H1 (cell line): ENCODE results near the gene IRF8. TPM values are rescaled to one million over a fixed set of nuclear protein-coding genes. Genes with fewer than 3 reads are reported as not detected.

Experiments
- CTCF ChIA-PET: fragments of 300-600 bp; sonication (Branson Sonifier 250); formaldehyde crosslinking; loops from one replicate; lab custom pipeline; 2021; ENCODE audit not compliant: partially characterized antibody; lab: Charles Lee
- POLR2A ChIA-PET: fragments of 300-600 bp; sonication (Branson Sonifier 250); formaldehyde crosslinking; loops from one replicate; lab custom pipeline; 2021; ENCODE audit warnings: inconsistent platforms; ENCODE audit not compliant: partially characterized antibody; lab: Charles Lee
- DNase-seq, 2 experiments: peaks; one replicate each; pipeline versions ENCODE4 v3.0.0 to v3.0.0-alpha.2; 2010 to 2022; ENCODE audit warnings: low spot score in 2 of 2, low read depth in 1 of 2, mixed read lengths in 1 of 2
- FAIRE-seq: peaks from 2 replicates; lab custom pipeline; 2011; peaks lifted over from hg19 to GRCh38; lab: Jason Lieb, UNC
- H2AFZ ChIP-seq: 2 replicates; pipeline ENCODE4 v1.8.1; 2012; ENCODE audit warnings: low read length, inconsistent platforms
- H2AK5ac ChIP-seq: 2 replicates; pipeline ENCODE4 v1.6.1; 2013; ENCODE audit warnings: low read depth, low read length
- H2BK120ac ChIP-seq: replicated peaks from 2 replicates; pipeline ENCODE3; 2013; ENCODE audit warnings: low read depth, low read length, inconsistent platforms
- H2BK12ac ChIP-seq: 2 replicates; pipeline ENCODE4 v1.6.1; 2013; ENCODE audit warnings: low read depth, low read length
- H2BK15ac ChIP-seq: 2 replicates; pipeline ENCODE4 v1.6.1; 2013; ENCODE audit warnings: low read length
- H2BK20ac ChIP-seq: 2 replicates; pipeline ENCODE4 v1.6.1; 2013; ENCODE audit warnings: low read length
- H2BK5ac ChIP-seq: 2 replicates; pipeline ENCODE4 v1.6.1; 2013; ENCODE audit warnings: low read depth, low read length
- H3K14ac ChIP-seq: 2 replicates; pipeline ENCODE4 v1.6.1; 2013; ENCODE audit warnings: inconsistent platforms; ENCODE audit not compliant: insufficient read length
- H3K18ac ChIP-seq: 2 replicates; pipeline ENCODE4 v1.6.1; 2013; ENCODE audit warnings: low read length; ENCODE audit errors: extremely low read depth
- H3K23ac ChIP-seq: 2 replicates; pipeline ENCODE4 v1.6.1; 2013; ENCODE audit warnings: inconsistent platforms; ENCODE audit not compliant: insufficient read length
- H3K23me2 ChIP-seq: 2 replicates; pipeline ENCODE4 v1.6.1; 2013; ENCODE audit warnings: low read depth, low read length
- H3K27ac ChIP-seq: 2 replicates; pipeline ENCODE4 v1.6.1; 2011; ENCODE audit warnings: low read depth, low read length, inconsistent platforms
- H3K27me3 ChIP-seq, 4 experiments: replicated peaks in 1 of 4; 1 replicate in 1 of 4; 2 replicates in 3 of 4; pipeline versions ENCODE4 v1.6.1 to v1.8.1; 2011 to 2013; ENCODE audit warnings: low read length in 3 of 4, mild to moderate bottlenecking in 3 of 4, inconsistent platforms in 2 of 4, mixed read lengths in 2 of 4, moderate library complexity in 1 of 4; ENCODE audit not compliant: control insufficient read depth in 3 of 4, insufficient read depth in 3 of 4; ENCODE audit errors: extremely low read depth in 1 of 4
- H3K36me3 ChIP-seq, 4 experiments: 2 replicates each; pipeline versions ENCODE4 v1.6.1 to v1.8.1; 2011 to 2013; ENCODE audit warnings: mild to moderate bottlenecking in 4 of 4, low read length in 3 of 4, moderate library complexity in 2 of 4, control low read depth in 1 of 4, inconsistent platforms in 1 of 4; ENCODE audit not compliant: insufficient read depth in 4 of 4, control insufficient read depth in 2 of 4
- H3K4ac ChIP-seq: replicated peaks from 2 replicates; pipeline ENCODE3; 2013; ENCODE audit warnings: low read length, low read depth, mixed read lengths, inconsistent platforms; ENCODE audit not compliant: insufficient read length
- H3K4me1 ChIP-seq, 4 experiments: replicated peaks in 1 of 4; 1 replicate in 1 of 4; 2 replicates in 3 of 4; pipeline versions ENCODE4 v1.6.1 to v1.8.1; 2011 to 2013; ENCODE audit warnings: low read length in 3 of 4, inconsistent platforms in 2 of 4, mixed read lengths in 1 of 4; ENCODE audit not compliant: insufficient read depth in 4 of 4, control insufficient read depth in 3 of 4
- H3K4me2 ChIP-seq, 2 experiments: 2 replicates each; pipeline versions ENCODE4 v1.6.1 to v1.8.1; 2011 to 2013; ENCODE audit warnings: low read depth in 2 of 2, low read length in 2 of 2, control low read depth in 1 of 2, inconsistent platforms in 1 of 2, mild to moderate bottlenecking in 1 of 2; ENCODE audit not compliant: insufficient read depth in 1 of 2
- H3K4me3 ChIP-seq, 4 experiments: fragments of 200-600, 300-600 bp in 1 of 4; sonication (generic), shearing (Covaris generic), sonication (Bioruptor Twin) in 1 of 4; 2 replicates each; pipeline versions ENCODE4 v1.5.1 to v1.8.1; 2011 to 2016; ENCODE audit warnings: low read length in 4 of 4, low read depth in 3 of 4, control low read depth in 2 of 4, inconsistent platforms in 2 of 4, mild to moderate bottlenecking in 2 of 4, mixed read lengths in 1 of 4, moderate library complexity in 1 of 4; ENCODE audit not compliant: insufficient read depth in 2 of 4; ENCODE audit errors: extremely low read depth in 1 of 4
- H3K56ac ChIP-seq: replicated peaks from 2 replicates; pipeline ENCODE3; 2013; ENCODE audit warnings: low read depth, mild to moderate bottlenecking, mixed read lengths, low read length, inconsistent platforms; ENCODE audit not compliant: insufficient read length
- H3K79me1 ChIP-seq: 2 replicates; pipeline ENCODE4 v1.6.1; 2013; ENCODE audit warnings: low read depth, low read length, control low read depth
- H3K79me2 ChIP-seq, 2 experiments: 2 replicates each; pipeline versions ENCODE4 v1.6.1 to v1.8.1; 2012 to 2013; ENCODE audit warnings: low read length in 2 of 2, mild to moderate bottlenecking in 2 of 2, inconsistent platforms in 1 of 2; ENCODE audit not compliant: insufficient read depth in 2 of 2, control insufficient read depth in 1 of 2
- H3K9ac ChIP-seq, 4 experiments: replicated peaks in 1 of 4; 1 replicate in 1 of 4; 2 replicates in 3 of 4; pipeline versions ENCODE4 v1.6.1 to v1.8.1; 2011 to 2013; ENCODE audit warnings: low read depth in 3 of 4, low read length in 3 of 4, control low read depth in 2 of 4, mild to moderate bottlenecking in 2 of 4, moderate library complexity in 2 of 4, inconsistent platforms in 1 of 4; ENCODE audit errors: extremely low read depth in 1 of 4
- H3K9me3 ChIP-seq, 2 experiments: 2 replicates each; pipeline versions ENCODE4 v1.6.1 to v1.8.1; 2012 to 2013; ENCODE audit warnings: mild to moderate bottlenecking in 2 of 2, moderate library complexity in 2 of 2, control low read depth in 1 of 2, inconsistent platforms in 1 of 2, low read depth in 1 of 2, low read length in 1 of 2, mixed read lengths in 1 of 2; ENCODE audit not compliant: insufficient read depth in 2 of 2
- H4K20me1 ChIP-seq, 2 experiments: replicated peaks in 1 of 2; 2 replicates each; pipeline versions ENCODE3 to v1.8.1; 2011 to 2013; ENCODE audit warnings: inconsistent platforms in 2 of 2, low read length in 2 of 2, mild to moderate bottlenecking in 1 of 2; ENCODE audit not compliant: insufficient read depth in 2 of 2, control insufficient read depth in 1 of 2
- H4K5ac ChIP-seq: 2 replicates; pipeline ENCODE4 v1.6.1; 2013; ENCODE audit warnings: low read length, low read depth, mixed read lengths, inconsistent platforms; ENCODE audit not compliant: insufficient read length
- H4K8ac ChIP-seq: 2 replicates; pipeline ENCODE4 v1.8.0; 2013; ENCODE audit warnings: mild to moderate bottlenecking, moderate library complexity, low read length, inconsistent platforms; ENCODE audit not compliant: insufficient read depth; ENCODE audit errors: extremely low read depth
- H4K91ac ChIP-seq: replicated peaks from 2 replicates; pipeline ENCODE3; 2013; ENCODE audit warnings: low read length, mixed read lengths, inconsistent platforms; ENCODE audit not compliant: insufficient read length
- ASH2L ChIP-seq: fragments of 200-600, 300-600 bp; sonication (generic); IDR thresholded peaks from one replicate; pipeline ENCODE4 v1.7.1; 2017; ENCODE audit warnings: low read length
- CTCF ChIP-seq, 3 experiments: IDR thresholded peaks; 1 replicate in 2 of 3; 2 replicates in 1 of 3; pipeline versions ENCODE4 v1.5.1 to v1.6.1; 2011; ENCODE audit warnings: low read length in 3 of 3, mild to moderate bottlenecking in 3 of 3, inconsistent platforms in 2 of 3, low read depth in 1 of 3, moderate library complexity in 1 of 3; ENCODE audit not compliant: insufficient read depth in 1 of 3; ENCODE audit errors: control extremely low read depth in 1 of 3
- GABPA ChIP-seq: IDR thresholded peaks from 2 replicates; pipeline ENCODE4 v1.6.1; 2011; ENCODE audit warnings: mild to moderate bottlenecking, low read length, moderate library complexity, borderline replicate concordance; ENCODE audit not compliant: insufficient read depth
- KDM1A ChIP-seq: fragments of 200-600, 300-600 bp; sonication (generic); IDR thresholded peaks from 2 replicates; pipeline ENCODE4 v1.7.1; 2016; ENCODE audit warnings: mild to moderate bottlenecking, low read length, borderline replicate concordance
- SIN3A ChIP-seq, 2 experiments: IDR thresholded peaks in 1 of 2; conservative IDR thresholded peaks in 1 of 2; 2 replicates each; pipeline ENCODE4 v1.6.1; 2011 to 2012; ENCODE audit warnings: low read length in 2 of 2, improper control_type of control experiment in 1 of 2, low read depth in 1 of 2, mild to moderate bottlenecking in 1 of 2
- YY1 ChIP-seq: IDR thresholded peaks from 2 replicates; pipeline ENCODE4 v1.6.1; 2011; ENCODE audit warnings: low read depth, mild to moderate bottlenecking, low read length
- WGBS, 2 experiments: shearing (Covaris generic) in 1 of 2; methylation state at CpG; one replicate each; pipeline versions ENCODE4 v1.1.6 to v1.1.7; 2013 to 2015; ENCODE audit warnings: low lambda C conversion rate in 2 of 2, mixed read lengths in 2 of 2, inconsistent platforms in 1 of 2, low coverage in 1 of 2, missing lambda C conversion rate in 1 of 2; ENCODE audit not compliant: insufficient replicate concordance in 2 of 2, insufficient coverage in 1 of 2, insufficient read length in 1 of 2; ENCODE audit errors: extremely low coverage in 1 of 2, missing lambda C conversion rate in 1 of 2; 5-methylcytosine and 5-hydroxymethylcytosine counted together
- polyA plus RNA-seq, 7 experiments: library from polyadenylated mRNA; depleted of rRNA in 3 of 7; stranded (reverse) in 5 of 7; unstranded in 2 of 7; fragments of >200 nt in 5 of 7; fragments of 200-250 nt in 2 of 7; gene quantifications; 1 replicate in 5 of 7; 2 replicates in 1 of 7; 4 replicates in 1 of 7; pipeline versions ENCODE4 v1.2.1 to v1.2.3, GENCODE V29; 2011 to 2013; ENCODE audit warnings: missing spikeins in 2 of 7, mixed read lengths in 2 of 7
- total RNA-seq: library from RNA; stranded (reverse); fragmentation: NEBNext Ultra II Directional; extraction: Animal tissue kit (Norgen Biotek cat#: 25700); gene quantifications from 2 replicates; pipeline ENCODE4 v1.2.1, GENCODE V29; 2021
- TF ChIP-seq, protein P1 (sequence below): IDR thresholded peaks from 2 replicates; pipeline ENCODE4 v1.6.1; 2012; ENCODE audit warnings: inconsistent platforms

IRF8 gene
- total and polyA plus RNA-seq, 2 of the 8 experiments (the other 6 are each of a cell fraction or from before 2014, with no cell fraction given), result 0.35 to 2.0 TPM

- H3K27me3 ChIP-seq, result peaks cover 9 to 26% (median 19%) of the 10 kb centered on the region in 4 experiments
- CTCF ChIA-PET, result interaction anchor here (0.8 to 2.9 kb wide), 10 partner anchors 8 to 88 kb away, joined by 3 to 11 read pairs (median 4); no protein-coding TSS in a partner anchor
- 91% methylated on average over 20 of the region's 20 CpGs; no CpG with 5 or more reads in 1 of the 2 experiments for WGBS, 2 experiments
- H3K36me3 ChIP-seq, result no peaks in the 10 kb centered on the region
- H3K79me1 ChIP-seq, result no peaks in the 10 kb centered on the region
- no peak overlapping the region for H3K4me2 ChIP-seq
- H3K23me2 ChIP-seq, result peaks cover 6% of the 10 kb centered on the region; the same call in 1 of the 2 replicates
- H4K5ac ChIP-seq, result no peak overlapping the region
- H3K23ac ChIP-seq, result no peak overlapping the region
- H4K8ac ChIP-seq, result no peak overlapping the region
- H3K9ac ChIP-seq, result no peak overlapping the region
- POLR2A ChIA-PET, result no interaction called here
- no peak overlapping the region for H3K14ac ChIP-seq
- no peak overlapping the region for H3K4me3 ChIP-seq
- H2BK5ac ChIP-seq, result no peak overlapping the region
- H4K91ac ChIP-seq, result no peak overlapping the region
- H3K4ac ChIP-seq, result no peak overlapping the region
- H3K79me2 ChIP-seq, result no peaks in the 10 kb centered on the region
- FAIRE-seq (no peak), DNase-seq (no peak)
- H2BK20ac ChIP-seq, result no peak overlapping the region
- no peak overlapping the region for H3K27ac ChIP-seq
- H2BK120ac ChIP-seq, result no peak overlapping the region
- H2AFZ ChIP-seq, result no peak overlapping the region
- no peaks in the 10 kb centered on the region for H4K20me1 ChIP-seq
- H2BK12ac ChIP-seq, result no peak overlapping the region
- H3K18ac ChIP-seq, result no peak overlapping the region
- no peak overlapping the region for H2AK5ac ChIP-seq
- H3K4me1 ChIP-seq, result no peaks in the 10 kb centered on the region
- H3K9me3 ChIP-seq, result no peaks in the 10 kb centered on the region; a peak in 1 of 4 replicates
- no peak overlapping the region for H2BK15ac ChIP-seq
- no peak for TF ChIP-seq KDM1A
- no peak for TF ChIP-seq SIN3A (conservative IDR thresholded peaks at IDR 0.05 in 1 of 2, IDR thresholded peaks at IDR 0.05 in 1 of 2; ENCODE audit: low read depth in 1 of 2, low read length in 2 of 2)
- TF ChIP-seq, protein P1, sequence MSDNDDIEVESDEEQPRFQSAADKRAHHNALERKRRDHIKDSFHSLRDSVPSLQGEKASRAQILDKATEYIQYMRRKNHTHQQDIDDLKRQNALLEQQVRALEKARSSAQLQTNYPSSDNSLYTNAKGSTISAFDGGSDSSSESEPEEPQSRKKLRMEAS, result no peak
- TF ChIP-seq YY1, result no peak
- TF ChIP-seq GABPA, result no peak
- TF ChIP-seq ASH2L, result no peak
- TF ChIP-seq CTCF (IDR thresholded peaks at IDR 0.05; ENCODE audit: control extremely low read depth in 1 of 3, insufficient read depth in 1 of 3, low read depth in 1 of 3, low read length in 3 of 3), result no peak
- no peak overlapping the region for H3K56ac ChIP-seq
Observed at GRCh38 chr16:85902366-85903155, 3.6 kb downstream of the IRF8 start.
